GM19351 (cell line): ENCODE measurements around the gene RBM22.

Experiments used
- ATAC-seq: cut with Tn5 transposase; IDR thresholded peaks from one replicate; pipeline ENCODE4 v1.9.1; 2021; ENCODE audit warnings: mild to moderate bottlenecking, moderate library complexity; ENCODE audit not compliant: unreplicated experiment

RBM22 gene

GRCh38 chr5:150653145-150653761 lies 47.6 kb downstream of the RBM22 start:
- no peak for ATAC-seq

- ATAC-seq = no peak
Measured at GRCh38 chr5:150651924-150652671, 48.8 kb downstream of the RBM22 start.

- ATAC-seq = no peak
Measured at GRCh38 chr5:150651382-150651781, 49.5 kb downstream of the RBM22 start.

GRCh38 chr5:150650021-150651006 lies 50.5 kb downstream of the RBM22 start:
- ATAC-seq = no peak

GRCh38 chr5:150649108-150650020 lies 51.5 kb downstream of the RBM22 start:
- no peak for ATAC-seq

GRCh38 chr5:150648294-150649107 lies 52.4 kb downstream of the RBM22 start:
- no peak for ATAC-seq

- no peak for ATAC-seq
Measured at GRCh38 chr5:150647275-150648251, 53.3 kb downstream of the RBM22 start.

GRCh38 chr5:150645070-150645700 lies 55.7 kb downstream of the RBM22 start:
- no peak for ATAC-seq

- no peak for ATAC-seq
Measured at GRCh38 chr5:150644514-150644913, 56.3 kb downstream of the RBM22 start.

GRCh38 chr5:150644058-150644457 lies 56.8 kb downstream of the RBM22 start:
- ATAC-seq = no peak

GRCh38 chr5:150642991-150643710 lies 57.7 kb downstream of the RBM22 start:
- no peak for ATAC-seq

GRCh38 chr5:150642567-150642927 lies 58.3 kb downstream of the RBM22 start:
- no peak for ATAC-seq

- no peak for ATAC-seq
Measured at GRCh38 chr5:150641824-150642566, 58.9 kb downstream of the RBM22 start.

- ATAC-seq = no peak
Measured at GRCh38 chr5:150641006-150641570, 59.8 kb downstream of the RBM22 start.
